HCT116 (cell line): Measurements from ENCODE around the gene SNCAIP.

Experiments used
- CBX3 ChIP-seq: IDR thresholded peaks from 2 replicates; pipeline ENCODE4 v1.6.1; 2012; ENCODE audit warnings: low read depth
- CEBPB ChIP-seq: IDR thresholded peaks from 2 replicates; pipeline ENCODE4 v1.6.1; 2012; ENCODE audit warnings: low read depth
- EZH2 ChIP-seq: fragments of 200-600 bp; sonication (generic); IDR thresholded peaks from 2 replicates; pipeline ENCODE4 v1.6.1; 2017; ENCODE audit warnings: antibody characterized with exemption, mixed run types
- EZH2phosphoT487 ChIP-seq: fragments of 200-600 bp; IDR thresholded peaks from 2 replicates; pipeline ENCODE4 v1.6.1; 2018; ENCODE audit warnings: antibody characterized with exemption, borderline replicate concordance
- POLR2A ChIP-seq: IDR thresholded peaks from 2 replicates; pipeline ENCODE4 v1.7.0; 2011; ENCODE audit warnings: borderline replicate concordance; ENCODE audit not compliant: insufficient read depth, insufficient read length; ENCODE audit errors: extremely low read depth
- POLR2AphosphoS5 ChIP-seq: IDR thresholded peaks from 2 replicates; pipeline ENCODE4 v1.6.1; 2011; ENCODE audit warnings: mild to moderate bottlenecking, low read depth, low read length, moderate library complexity
- RAD21 ChIP-seq: IDR thresholded peaks from 2 replicates; pipeline ENCODE4 v1.6.1; 2012; ENCODE audit warnings: low read depth, mild to moderate bottlenecking
- SIN3A ChIP-seq: IDR thresholded peaks from 2 replicates; pipeline ENCODE4 v1.6.1; 2012; ENCODE audit warnings: low read depth
- SP1 ChIP-seq: IDR thresholded peaks from 2 replicates; pipeline ENCODE4 v1.6.1; 2012; ENCODE audit warnings: low read depth
- YY1 ChIP-seq: IDR thresholded peaks from 2 replicates; pipeline ENCODE4 v1.6.1; 2011; ENCODE audit warnings: low read length, low read depth, moderate library complexity, mild to moderate bottlenecking; ENCODE audit not compliant: insufficient replicate concordance; ENCODE audit errors: extremely low read depth
- ZNF274 ChIP-seq: fragments of 200-500 bp; sonication (Bioruptor generic); IDR thresholded peaks from 2 replicates; pipeline ENCODE4 v1.6.1; 2014; ENCODE audit warnings: mild to moderate bottlenecking, low read depth, low read length, inconsistent platforms
- TF ChIP-seq, protein P1 (sequence below), 3 experiments: fragments of 200-600 bp in 1 of 3; sonication (generic) in 1 of 3; IDR thresholded peaks in 2 of 3; conservative IDR thresholded peaks in 1 of 3; 2 replicates each; pipeline ENCODE4 v1.5.1; 2012 to 2017; ENCODE audit warnings: low read depth in 2 of 3, low read length in 2 of 3, antibody characterized with exemption in 1 of 3, borderline replicate concordance in 1 of 3, control low read depth in 1 of 3, mild to moderate bottlenecking in 1 of 3, mixed read lengths in 1 of 3, mixed run types in 1 of 3, moderate library complexity in 1 of 3; ENCODE audit not compliant: insufficient read depth in 1 of 3
- TF ChIP-seq, protein P2 (sequence below): IDR thresholded peaks from 2 replicates; pipeline ENCODE4 v1.6.1; 2011; ENCODE audit warnings: mild to moderate bottlenecking, low read length, moderate library complexity; ENCODE audit not compliant: insufficient replicate concordance; ENCODE audit errors: extremely low read depth
- TF ChIP-seq, protein P3 (sequence below): IDR thresholded peaks from 2 replicates; pipeline ENCODE4 v1.6.1; 2012; ENCODE audit warnings: low read depth

GRCh38 chr5:122319897-122320296 is 7.9 kb downstream of the SNCAIP start:
- TF ChIP-seq RAD21 (no peak), EZH2phosphoT487 (no peak), POLR2A (no peak), ZNF274 (no peak), EZH2 (no peak), POLR2AphosphoS5 (no peak), CBX3 (no peak), SP1 (no peak), SIN3A (no peak), CEBPB (no peak), YY1 (no peak)
- TF ChIP-seq, protein P1, sequence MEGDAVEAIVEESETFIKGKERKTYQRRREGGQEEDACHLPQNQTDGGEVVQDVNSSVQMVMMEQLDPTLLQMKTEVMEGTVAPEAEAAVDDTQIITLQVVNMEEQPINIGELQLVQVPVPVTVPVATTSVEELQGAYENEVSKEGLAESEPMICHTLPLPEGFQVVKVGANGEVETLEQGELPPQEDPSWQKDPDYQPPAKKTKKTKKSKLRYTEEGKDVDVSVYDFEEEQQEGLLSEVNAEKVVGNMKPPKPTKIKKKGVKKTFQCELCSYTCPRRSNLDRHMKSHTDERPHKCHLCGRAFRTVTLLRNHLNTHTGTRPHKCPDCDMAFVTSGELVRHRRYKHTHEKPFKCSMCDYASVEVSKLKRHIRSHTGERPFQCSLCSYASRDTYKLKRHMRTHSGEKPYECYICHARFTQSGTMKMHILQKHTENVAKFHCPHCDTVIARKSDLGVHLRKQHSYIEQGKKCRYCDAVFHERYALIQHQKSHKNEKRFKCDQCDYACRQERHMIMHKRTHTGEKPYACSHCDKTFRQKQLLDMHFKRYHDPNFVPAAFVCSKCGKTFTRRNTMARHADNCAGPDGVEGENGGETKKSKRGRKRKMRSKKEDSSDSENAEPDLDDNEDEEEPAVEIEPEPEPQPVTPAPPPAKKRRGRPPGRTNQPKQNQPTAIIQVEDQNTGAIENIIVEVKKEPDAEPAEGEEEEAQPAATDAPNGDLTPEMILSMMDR (IDR thresholded peaks at IDR 0.05 in 2 of 3, conservative IDR thresholded peaks at IDR 0.05 in 1 of 3; ENCODE audit: borderline replicate concordance in 1 of 3, insufficient read depth in 1 of 3, low read depth in 2 of 3, low read length in 2 of 3), result no peak
- TF ChIP-seq, protein P2, sequence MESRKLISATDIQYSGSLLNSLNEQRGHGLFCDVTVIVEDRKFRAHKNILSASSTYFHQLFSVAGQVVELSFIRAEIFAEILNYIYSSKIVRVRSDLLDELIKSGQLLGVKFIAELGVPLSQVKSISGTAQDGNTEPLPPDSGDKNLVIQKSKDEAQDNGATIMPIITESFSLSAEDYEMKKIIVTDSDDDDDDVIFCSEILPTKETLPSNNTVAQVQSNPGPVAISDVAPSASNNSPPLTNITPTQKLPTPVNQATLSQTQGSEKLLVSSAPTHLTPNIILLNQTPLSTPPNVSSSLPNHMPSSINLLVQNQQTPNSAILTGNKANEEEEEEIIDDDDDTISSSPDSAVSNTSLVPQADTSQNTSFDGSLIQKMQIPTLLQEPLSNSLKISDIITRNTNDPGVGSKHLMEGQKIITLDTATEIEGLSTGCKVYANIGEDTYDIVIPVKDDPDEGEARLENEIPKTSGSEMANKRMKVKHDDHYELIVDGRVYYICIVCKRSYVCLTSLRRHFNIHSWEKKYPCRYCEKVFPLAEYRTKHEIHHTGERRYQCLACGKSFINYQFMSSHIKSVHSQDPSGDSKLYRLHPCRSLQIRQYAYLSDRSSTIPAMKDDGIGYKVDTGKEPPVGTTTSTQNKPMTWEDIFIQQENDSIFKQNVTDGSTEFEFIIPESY, result no peak
- TF ChIP-seq, protein P3, sequence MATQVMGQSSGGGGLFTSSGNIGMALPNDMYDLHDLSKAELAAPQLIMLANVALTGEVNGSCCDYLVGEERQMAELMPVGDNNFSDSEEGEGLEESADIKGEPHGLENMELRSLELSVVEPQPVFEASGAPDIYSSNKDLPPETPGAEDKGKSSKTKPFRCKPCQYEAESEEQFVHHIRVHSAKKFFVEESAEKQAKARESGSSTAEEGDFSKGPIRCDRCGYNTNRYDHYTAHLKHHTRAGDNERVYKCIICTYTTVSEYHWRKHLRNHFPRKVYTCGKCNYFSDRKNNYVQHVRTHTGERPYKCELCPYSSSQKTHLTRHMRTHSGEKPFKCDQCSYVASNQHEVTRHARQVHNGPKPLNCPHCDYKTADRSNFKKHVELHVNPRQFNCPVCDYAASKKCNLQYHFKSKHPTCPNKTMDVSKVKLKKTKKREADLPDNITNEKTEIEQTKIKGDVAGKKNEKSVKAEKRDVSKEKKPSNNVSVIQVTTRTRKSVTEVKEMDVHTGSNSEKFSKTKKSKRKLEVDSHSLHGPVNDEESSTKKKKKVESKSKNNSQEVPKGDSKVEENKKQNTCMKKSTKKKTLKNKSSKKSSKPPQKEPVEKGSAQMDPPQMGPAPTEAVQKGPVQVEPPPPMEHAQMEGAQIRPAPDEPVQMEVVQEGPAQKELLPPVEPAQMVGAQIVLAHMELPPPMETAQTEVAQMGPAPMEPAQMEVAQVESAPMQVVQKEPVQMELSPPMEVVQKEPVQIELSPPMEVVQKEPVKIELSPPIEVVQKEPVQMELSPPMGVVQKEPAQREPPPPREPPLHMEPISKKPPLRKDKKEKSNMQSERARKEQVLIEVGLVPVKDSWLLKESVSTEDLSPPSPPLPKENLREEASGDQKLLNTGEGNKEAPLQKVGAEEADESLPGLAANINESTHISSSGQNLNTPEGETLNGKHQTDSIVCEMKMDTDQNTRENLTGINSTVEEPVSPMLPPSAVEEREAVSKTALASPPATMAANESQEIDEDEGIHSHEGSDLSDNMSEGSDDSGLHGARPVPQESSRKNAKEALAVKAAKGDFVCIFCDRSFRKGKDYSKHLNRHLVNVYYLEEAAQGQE, result no peak
